MCF 10A (cell line): Measurements from ENCODE around the gene AK9. TPM values are rescaled to one million over a fixed set of nuclear protein-coding genes. Genes with fewer than 3 reads are reported as not detected.
A peak's percentile ranks its signal among the peaks of the same experiment; 100 is the strongest.

ENCODE experiments used
- BruUV-seq: library from RNA; stranded (reverse); fragments of 400-500 nt; replicated peaks from 2 replicates; lab custom pipeline; 2021; lab: Mats Ljungman, UMichigan
- CTCF ChIA-PET: fragments of 300-600 bp; sonication (Branson Sonifier 250); formaldehyde crosslinking; extraction: SDS; loops from one replicate; lab custom pipeline; 2021; ENCODE audit warnings: antibody characterized with exemption, inconsistent platforms; lab: Yijun Ruan, JAX
- POLR2A ChIA-PET: fragments of 300-600, 350-650 bp; sonication (Branson Sonifier 250); formaldehyde crosslinking; extraction: SDS; loops from one replicate; lab custom pipeline; 2020; ENCODE audit warnings: antibody characterized with exemption, inconsistent platforms; lab: Yijun Ruan, JAX
- DNase-seq: peaks from one replicate; pipeline ENCODE4 v3.0.0-alpha.2; 2018; ENCODE audit not compliant: unreplicated experiment
- H3K27ac Mint-ChIP-seq: one replicate; pipeline ENCODE4 v1.8.0; 2022; ENCODE audit warnings: mild to moderate bottlenecking, low read depth, mixed read lengths; ENCODE audit not compliant: unreplicated experiment
- H3K27me3 Mint-ChIP-seq: one replicate; pipeline ENCODE4 v1.8.0; 2022; ENCODE audit warnings: mixed read lengths; ENCODE audit not compliant: insufficient read depth, unreplicated experiment
- H3K36me3 Mint-ChIP-seq: one replicate; pipeline ENCODE4 v1.8.0; 2022; ENCODE audit warnings: mild to moderate bottlenecking, moderate library complexity, mixed read lengths; ENCODE audit not compliant: insufficient read depth, unreplicated experiment
- H3K4me1 Mint-ChIP-seq: one replicate; pipeline ENCODE4 v1.8.0; 2022; ENCODE audit warnings: mixed read lengths; ENCODE audit not compliant: insufficient read depth, unreplicated experiment
- H3K4me3 Mint-ChIP-seq: one replicate; pipeline ENCODE4 v1.8.0; 2022; ENCODE audit warnings: mild to moderate bottlenecking, moderate library complexity, mixed read lengths; ENCODE audit not compliant: unreplicated experiment
- H3K9me3 Mint-ChIP-seq: one replicate; pipeline ENCODE4 v1.8.0; 2022; ENCODE audit warnings: mixed read lengths; ENCODE audit not compliant: unreplicated experiment
- intact Hi-C: fragments of 100-400 bp; cut with micrococcal nuclease; formaldehyde crosslinking; loops from 2 replicates; pipeline ENCODE4 v1.14.1; 2022
- total RNA-seq: library from RNA; stranded (reverse); gene quantifications from 2 replicates; pipeline ENCODE4 v1.2.3, GENCODE V29; 2022
- TF ChIP-seq, protein P1 (sequence below): fragments of 200-600 bp; IDR thresholded peaks from one replicate; pipeline ENCODE4 v1.8.0; 2022; ENCODE audit warnings: antibody characterized with exemption, mild to moderate bottlenecking; ENCODE audit not compliant: unreplicated experiment

Gene AK9
- total RNA-seq, 1 experiment from 2014 or later = 4.7 TPM

DNA sequence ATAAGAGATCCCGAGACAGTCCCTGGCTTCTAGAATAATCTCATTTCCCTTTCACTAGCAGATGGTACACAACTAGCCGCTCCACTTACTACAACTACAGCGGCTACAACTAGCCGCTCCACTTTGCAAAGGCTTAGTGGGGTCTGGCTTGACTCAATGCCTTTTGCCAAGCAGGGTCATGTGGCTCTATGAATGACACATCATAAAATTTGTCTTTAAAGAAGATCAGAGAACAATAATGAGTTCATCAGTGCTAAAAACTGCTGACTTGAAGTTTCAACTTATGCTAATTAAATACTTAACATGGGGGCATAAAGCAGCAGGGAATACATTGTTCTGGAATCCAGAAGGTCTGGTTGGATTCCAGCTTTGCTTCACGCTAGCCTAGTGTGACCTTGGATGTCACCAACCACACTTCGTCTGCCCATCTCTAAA is 233.4 kb downstream of the AK9 start:
- POLR2A ChIA-PET = interaction anchor here (1.2 to 4.8 kb wide), 2 partner anchors 15 to 74 kb away, joined by 3 to 20 read pairs; partner anchors contain the start of genes PPIL6 and SMPD2
- no TSS peak for BruUV-seq
- no peak for DNase-seq
- CTCF ChIA-PET = interaction anchor here (0.9 to 1.9 kb wide), 3 partner anchors 13 to 24 kb away, joined by 3 to 7 read pairs (median 4); no protein-coding TSS in a partner anchor
- H3K9me3 Mint-ChIP-seq = no peaks in the 10 kb centered on the region
- H3K36me3 Mint-ChIP-seq = peaks cover 16% of the 10 kb centered on the region
- TF ChIP-seq, protein P1, sequence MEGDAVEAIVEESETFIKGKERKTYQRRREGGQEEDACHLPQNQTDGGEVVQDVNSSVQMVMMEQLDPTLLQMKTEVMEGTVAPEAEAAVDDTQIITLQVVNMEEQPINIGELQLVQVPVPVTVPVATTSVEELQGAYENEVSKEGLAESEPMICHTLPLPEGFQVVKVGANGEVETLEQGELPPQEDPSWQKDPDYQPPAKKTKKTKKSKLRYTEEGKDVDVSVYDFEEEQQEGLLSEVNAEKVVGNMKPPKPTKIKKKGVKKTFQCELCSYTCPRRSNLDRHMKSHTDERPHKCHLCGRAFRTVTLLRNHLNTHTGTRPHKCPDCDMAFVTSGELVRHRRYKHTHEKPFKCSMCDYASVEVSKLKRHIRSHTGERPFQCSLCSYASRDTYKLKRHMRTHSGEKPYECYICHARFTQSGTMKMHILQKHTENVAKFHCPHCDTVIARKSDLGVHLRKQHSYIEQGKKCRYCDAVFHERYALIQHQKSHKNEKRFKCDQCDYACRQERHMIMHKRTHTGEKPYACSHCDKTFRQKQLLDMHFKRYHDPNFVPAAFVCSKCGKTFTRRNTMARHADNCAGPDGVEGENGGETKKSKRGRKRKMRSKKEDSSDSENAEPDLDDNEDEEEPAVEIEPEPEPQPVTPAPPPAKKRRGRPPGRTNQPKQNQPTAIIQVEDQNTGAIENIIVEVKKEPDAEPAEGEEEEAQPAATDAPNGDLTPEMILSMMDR = no peak
- intact Hi-C loops = loop anchor here (5.0 kb wide), 1 partner anchor 75 kb away; the partner anchor contains the start of gene CD164
- no peaks in the 10 kb centered on the region for H3K27me3 Mint-ChIP-seq
- H3K4me1 Mint-ChIP-seq = peaks cover 18% of the 10 kb centered on the region
- H3K4me3 Mint-ChIP-seq = no peak overlapping the region
- no peak overlapping the region for H3K27ac Mint-ChIP-seq

DNA sequence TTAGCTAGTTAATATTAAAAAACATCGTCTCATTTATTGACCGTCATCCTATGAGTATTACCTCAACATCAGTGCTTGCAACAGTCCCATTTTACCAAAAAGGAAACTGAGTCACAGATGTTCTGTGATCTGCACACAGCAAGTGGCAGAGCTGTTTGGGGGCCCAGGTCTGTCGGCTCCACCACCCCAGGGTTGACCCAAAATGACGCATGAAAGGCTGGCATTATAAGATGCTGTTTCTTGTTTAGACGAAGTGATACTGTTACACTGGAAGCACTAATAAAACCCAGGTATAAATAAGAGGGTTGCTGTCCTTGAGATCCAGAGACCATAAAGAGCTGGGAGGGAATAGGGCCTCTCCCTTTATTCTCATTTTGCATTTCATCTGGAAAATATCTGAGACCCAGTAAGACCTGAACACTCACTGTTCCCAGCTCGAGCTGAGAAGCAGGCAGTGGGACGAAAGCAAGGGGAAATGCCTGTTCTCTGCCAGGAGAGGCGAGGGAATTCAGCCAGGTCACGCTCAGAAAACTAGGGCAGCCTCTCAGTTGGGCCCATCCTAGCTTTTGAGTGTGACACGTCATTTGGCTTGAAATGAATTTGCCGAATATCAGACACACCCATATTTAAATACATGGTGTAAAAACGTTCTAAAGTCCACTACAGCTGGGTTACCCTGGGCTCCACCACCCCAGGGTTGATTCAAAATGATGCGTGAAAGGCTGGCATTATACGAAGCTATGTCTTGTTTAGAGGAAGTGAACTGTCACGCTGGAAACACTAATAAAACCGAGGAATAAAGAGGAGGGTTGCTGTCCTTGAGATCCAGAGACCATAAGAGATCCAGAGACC is 234.1 kb downstream of the AK9 start:
- CTCF ChIA-PET = interaction anchor here (0.7 to 1.9 kb wide), 6 partner anchors 8 to 328 kb away, joined by 3 to 7 read pairs (median 3); no protein-coding TSS in a partner anchor
- Mint-ChIP-seq H3K4me3 (peak overlapping the region; percentile 93), H3K36me3 (peaks cover 10% of the 10 kb centered on the region), H3K4me1 (peaks cover 14% of the 10 kb centered on the region), H3K27ac (no peak overlapping the region), H3K27me3 (no peaks in the 10 kb centered on the region), H3K9me3 (no peaks in the 10 kb centered on the region)
- intact Hi-C loops = loop anchor here (5.0 kb wide), 1 partner anchor 75 kb away; the partner anchor contains the start of gene CD164
- TF ChIP-seq, protein P1 = no peak
- DNase-seq = peak; percentile 56
- BruUV-seq = no TSS peak
- POLR2A ChIA-PET = interaction anchor here (0.6 to 4.8 kb wide), 4 partner anchors 9 to 74 kb away, joined by 3 to 20 read pairs (median 4); partner anchors contain the start of genes PPIL6 and SMPD2

DNA sequence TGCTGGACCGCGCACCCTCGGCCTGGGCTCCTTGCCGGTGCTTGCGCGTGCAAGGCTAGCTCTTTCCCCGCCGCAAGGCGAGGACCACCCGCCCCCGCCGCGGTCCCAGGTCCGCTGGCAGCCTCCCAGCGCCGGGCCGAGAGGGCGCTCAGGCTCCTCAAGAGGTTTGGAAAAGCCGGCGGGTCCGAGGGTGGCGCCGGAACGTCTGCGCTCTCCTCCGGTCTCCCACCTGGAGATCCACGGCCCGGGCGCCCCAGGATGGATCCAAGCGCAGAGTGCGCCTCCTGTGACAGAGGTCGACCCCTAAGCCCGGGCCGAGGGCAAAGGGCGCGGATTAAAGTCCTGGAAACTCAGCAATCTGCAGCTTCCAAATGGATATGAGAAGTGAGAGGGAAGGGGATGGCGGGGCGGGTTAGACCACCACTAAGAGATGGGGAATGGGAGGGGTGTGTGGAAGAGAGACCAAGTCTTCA is 234.9 kb downstream of the AK9 start:
- H3K9me3 Mint-ChIP-seq = no peaks in the 10 kb centered on the region
- no peaks in the 10 kb centered on the region for H3K27me3 Mint-ChIP-seq
- ChIA-PET POLR2A (interaction anchor here (0.6 to 4.8 kb wide), 4 partner anchors 9 to 73 kb away, joined by 3 to 20 read pairs (median 5); partner anchors contain the start of genes PPIL6 and SMPD2), CTCF (interaction anchor here (0.7 to 1.9 kb wide), 4 partner anchors 12 to 327 kb away, joined by 3 to 7 read pairs (median 4); no protein-coding TSS in a partner anchor)
- DNase-seq = no peak
- TF ChIP-seq, protein P1 = no peak
- H3K36me3 Mint-ChIP-seq = peaks cover 2% of the 10 kb centered on the region
- no peak overlapping the region for H3K27ac Mint-ChIP-seq
- H3K4me3 Mint-ChIP-seq = peak overlapping the region; percentile 93
- H3K4me1 Mint-ChIP-seq = peaks cover 12% of the 10 kb centered on the region
- intact Hi-C loops = loop anchor here (5.0 kb wide), 1 partner anchor 74 kb away; the partner anchor contains the start of gene CD164
- no TSS peak for BruUV-seq
